ENCODE results near the gene PRKAR1B.

PRKAR1B gene

GRCh38 chr7:703049-703448, 24.0 kb downstream of the PRKAR1B start:
- Mint-ChIP-seq H3K27me3 (ENCODE audit: low read depth, poor library complexity) (peaks cover 7% of the 10 kb centered on the region), H3K27ac (no peak overlapping the region), H3K4me3 (no peak overlapping the region), H3K4me1 (peaks cover 40% of the 10 kb centered on the region), H3K9me3 (peaks cover 37% of the 10 kb centered on the region), H3K36me3 (ENCODE audit: low read depth) (peaks cover 65% of the 10 kb centered on the region)
- TF ChIP-seq CTCF (IDR thresholded peaks at IDR 0.05) = no peak
- DNase-seq = no peak

GRCh38 chr7:701086-701671, 25.9 kb downstream of the PRKAR1B start:
- H3K27me3 Mint-ChIP-seq (ENCODE audit: low read depth, poor library complexity) = peaks cover 7% of the 10 kb centered on the region
- no peak overlapping the region for H3K4me3 Mint-ChIP-seq

GRCh38 chr7:699476-700170, 27.5 kb downstream of the PRKAR1B start:
- peaks cover 37% of the 10 kb centered on the region for H3K9me3 Mint-ChIP-seq
- peak; percentile 22 for DNase-seq
- H3K4me3 Mint-ChIP-seq = peak overlapping the region; percentile 57
- peaks cover 43% of the 10 kb centered on the region for H3K4me1 Mint-ChIP-seq
- H3K27ac Mint-ChIP-seq = peak overlapping the region; percentile 84
- peaks cover 7% of the 10 kb centered on the region for H3K27me3 Mint-ChIP-seq (ENCODE audit: low read depth, poor library complexity)
- TF ChIP-seq CTCF (IDR thresholded peaks at IDR 0.05) = no peak
- H3K36me3 Mint-ChIP-seq (ENCODE audit: low read depth) = peaks cover 59% of the 10 kb centered on the region

More at GRCh38 chr7:701086-701671, 25.9 kb downstream of the PRKAR1B start:
- Mint-ChIP-seq H3K36me3 (ENCODE audit: low read depth) (peaks cover 57% of the 10 kb centered on the region), H3K27ac (no peak overlapping the region), H3K9me3 (peaks cover 37% of the 10 kb centered on the region), H3K4me1 (peaks cover 38% of the 10 kb centered on the region)
- TF ChIP-seq CTCF (IDR thresholded peaks at IDR 0.05) = no peak
- DNase-seq = no peak

GRCh38 chr7:698515-699475, 28.3 kb downstream of the PRKAR1B start:
- Mint-ChIP-seq H3K4me3 (no peak overlapping the region), H3K9me3 (peaks cover 30% of the 10 kb centered on the region), H3K4me1 (peaks cover 43% of the 10 kb centered on the region), H3K27me3 (ENCODE audit: low read depth, poor library complexity) (peaks cover 7% of the 10 kb centered on the region), H3K36me3 (ENCODE audit: low read depth) (peaks cover 59% of the 10 kb centered on the region), H3K27ac (peak overlapping the region; percentile 84)
- peak; percentile 21 for DNase-seq
- TF ChIP-seq CTCF (IDR thresholded peaks at IDR 0.05) = no peak

GRCh38 chr7:696812-697551, 30.1 kb downstream of the PRKAR1B start:
- peaks cover 9% of the 10 kb centered on the region for H3K27me3 Mint-ChIP-seq (ENCODE audit: low read depth, poor library complexity)
- peaks cover 29% of the 10 kb centered on the region for H3K9me3 Mint-ChIP-seq
- H3K36me3 Mint-ChIP-seq (ENCODE audit: low read depth) = peaks cover 59% of the 10 kb centered on the region
- H3K4me3 Mint-ChIP-seq = no peak overlapping the region
- H3K4me1 Mint-ChIP-seq = peaks cover 43% of the 10 kb centered on the region
- no peak overlapping the region for H3K27ac Mint-ChIP-seq
- no peak for TF ChIP-seq CTCF (IDR thresholded peaks at IDR 0.05)
- DNase-seq = no peak
